GF-D8 (cell line): ENCODE data around the gene ZBTB7C.

Source experiments
- DNase-seq: peaks from one replicate; lab custom pipeline; 2025; lab: John Stamatoyannopoulos, UW

Gene ZBTB7C

GRCh38 chr18:48090702-48091101, 318.5 kb downstream of the ZBTB7C start:
- DNase-seq = no peak

GRCh38 chr18:48090021-48090420, 319.2 kb downstream of the ZBTB7C start:
- DNase-seq = no peak

- DNase-seq = no peak
Measured at GRCh38 chr18:48085781-48086487, 323.2 kb downstream of the ZBTB7C start.

GRCh38 chr18:48084858-48085257, 324.3 kb downstream of the ZBTB7C start:
- no peak for DNase-seq

GRCh38 chr18:48084041-48084757, 325.0 kb downstream of the ZBTB7C start:
- DNase-seq = no peak

- DNase-seq = no peak
Measured at GRCh38 chr18:48080546-48080945, 328.6 kb downstream of the ZBTB7C start.

GRCh38 chr18:48079885-48080284, 329.3 kb downstream of the ZBTB7C start:
- DNase-seq = no peak

GRCh38 chr18:48078448-48078847, 330.7 kb downstream of the ZBTB7C start:
- DNase-seq = no peak

- DNase-seq = no peak
Measured at GRCh38 chr18:48077291-48077690, 331.9 kb downstream of the ZBTB7C start.

- DNase-seq = no peak
Measured at GRCh38 chr18:48076461-48076860, 332.7 kb downstream of the ZBTB7C start.

GRCh38 chr18:48075707-48076093, 333.5 kb downstream of the ZBTB7C start:
- DNase-seq = no peak

- DNase-seq = no peak
Measured at GRCh38 chr18:48074929-48075706, 334.1 kb downstream of the ZBTB7C start.

- no peak for DNase-seq
Measured at GRCh38 chr18:48073211-48073930, 335.8 kb downstream of the ZBTB7C start.

GRCh38 chr18:48072428-48073204, 336.6 kb downstream of the ZBTB7C start:
- no peak for DNase-seq

GRCh38 chr18:48068916-48069445, 340.2 kb downstream of the ZBTB7C start:
- no peak for DNase-seq

- no peak for DNase-seq
Measured at GRCh38 chr18:48066225-48066652, 342.9 kb downstream of the ZBTB7C start.

GRCh38 chr18:48065601-48065995, 343.6 kb downstream of the ZBTB7C start:
- DNase-seq = no peak

- DNase-seq = no peak
Measured at GRCh38 chr18:48064978-48065600, 344.1 kb downstream of the ZBTB7C start.

- no peak for DNase-seq
Measured at GRCh38 chr18:48061781-48062570, 347.2 kb downstream of the ZBTB7C start.

- no peak for DNase-seq
Measured at GRCh38 chr18:48060970-48061369, 348.2 kb downstream of the ZBTB7C start.
